Omental fat pad (tissue), 4 donors: Measurements from ENCODE around the gene PARK7. TPM values are rescaled to one million over a fixed set of nuclear protein-coding genes. Genes with fewer than 3 reads are reported as not detected.

ENCODE experiments used
- ATAC-seq: fragments of 150-250 bp; one replicate; pipeline ENCODE4 v1.9.1; 2016; ENCODE audit warnings: mild to moderate bottlenecking, moderate library complexity; ENCODE audit not compliant: low FRiP score
- DNase-seq: peaks from one replicate; pipeline ENCODE4 v3.0.0-alpha.2; 2019; ENCODE audit warnings: low spot score
- total RNA-seq, 4 donors: library from RNA; depleted of rRNA; stranded (reverse); fragments of >200 nt; gene quantifications; one replicate each; pipeline ENCODE4 v1.1.0, GENCODE V29; 2016
- TF ChIP-seq, protein P1 (sequence below), 3 donors: fragments of 450-650 bp; IDR thresholded peaks; one replicate each; pipeline ENCODE4 v1.5.1; 2016 to 2017; ENCODE audit warnings: antibody characterized with exemption in 3 of 3, mild to moderate bottlenecking in 3 of 3, moderate library complexity in 2 of 3

PARK7 gene
- total RNA-seq, 4 donors from 2014 or later: 151 to 260 (median 216) TPM

GRCh38 chr1:8023995-8024313 is 62.4 kb downstream of the PARK7 start:
- DNase-seq (no peak), ATAC-seq (no peak)
- TF ChIP-seq, protein P1, sequence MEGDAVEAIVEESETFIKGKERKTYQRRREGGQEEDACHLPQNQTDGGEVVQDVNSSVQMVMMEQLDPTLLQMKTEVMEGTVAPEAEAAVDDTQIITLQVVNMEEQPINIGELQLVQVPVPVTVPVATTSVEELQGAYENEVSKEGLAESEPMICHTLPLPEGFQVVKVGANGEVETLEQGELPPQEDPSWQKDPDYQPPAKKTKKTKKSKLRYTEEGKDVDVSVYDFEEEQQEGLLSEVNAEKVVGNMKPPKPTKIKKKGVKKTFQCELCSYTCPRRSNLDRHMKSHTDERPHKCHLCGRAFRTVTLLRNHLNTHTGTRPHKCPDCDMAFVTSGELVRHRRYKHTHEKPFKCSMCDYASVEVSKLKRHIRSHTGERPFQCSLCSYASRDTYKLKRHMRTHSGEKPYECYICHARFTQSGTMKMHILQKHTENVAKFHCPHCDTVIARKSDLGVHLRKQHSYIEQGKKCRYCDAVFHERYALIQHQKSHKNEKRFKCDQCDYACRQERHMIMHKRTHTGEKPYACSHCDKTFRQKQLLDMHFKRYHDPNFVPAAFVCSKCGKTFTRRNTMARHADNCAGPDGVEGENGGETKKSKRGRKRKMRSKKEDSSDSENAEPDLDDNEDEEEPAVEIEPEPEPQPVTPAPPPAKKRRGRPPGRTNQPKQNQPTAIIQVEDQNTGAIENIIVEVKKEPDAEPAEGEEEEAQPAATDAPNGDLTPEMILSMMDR (IDR thresholded peaks at IDR 0.05): no peak

- no peak for ATAC-seq
- DNase-seq: no peak
- TF ChIP-seq, protein P1 (IDR thresholded peaks at IDR 0.05): no peak
Observed at GRCh38 chr1:8024329-8024728, 62.8 kb downstream of the PARK7 start.

GRCh38 chr1:8025061-8025670 is 63.7 kb downstream of the PARK7 start:
- DNase-seq: no peak
- TF ChIP-seq, protein P1 (IDR thresholded peaks at IDR 0.05): no peak
- ATAC-seq: no peak

DNA sequence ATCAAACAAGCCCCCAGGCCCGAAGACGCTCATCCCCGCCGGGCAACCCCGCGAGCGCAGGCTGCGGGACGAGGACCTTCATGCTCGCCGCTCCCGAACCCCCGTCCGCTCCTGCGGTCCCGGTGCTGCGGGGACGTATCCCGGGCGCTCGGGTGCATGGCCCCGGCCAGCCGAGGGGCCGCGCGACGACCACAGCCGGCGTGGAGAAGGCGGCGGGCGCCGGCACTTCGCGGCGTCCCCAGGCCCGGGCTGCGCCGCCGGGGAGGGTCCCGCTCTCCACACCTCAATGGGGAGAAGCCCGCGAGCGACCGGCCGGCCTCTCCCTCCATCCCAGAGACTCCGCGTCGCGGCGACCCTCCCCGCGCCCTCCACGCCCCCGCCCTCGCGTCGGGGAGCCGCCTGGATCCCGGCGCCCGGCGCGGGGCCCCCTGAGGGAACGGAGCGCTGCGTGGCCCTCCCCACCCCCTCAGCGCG is 64.2 kb downstream of the PARK7 start:
- no peak for DNase-seq
- TF ChIP-seq, protein P1 (IDR thresholded peaks at IDR 0.05): no peak
- no peak for ATAC-seq

DNA sequence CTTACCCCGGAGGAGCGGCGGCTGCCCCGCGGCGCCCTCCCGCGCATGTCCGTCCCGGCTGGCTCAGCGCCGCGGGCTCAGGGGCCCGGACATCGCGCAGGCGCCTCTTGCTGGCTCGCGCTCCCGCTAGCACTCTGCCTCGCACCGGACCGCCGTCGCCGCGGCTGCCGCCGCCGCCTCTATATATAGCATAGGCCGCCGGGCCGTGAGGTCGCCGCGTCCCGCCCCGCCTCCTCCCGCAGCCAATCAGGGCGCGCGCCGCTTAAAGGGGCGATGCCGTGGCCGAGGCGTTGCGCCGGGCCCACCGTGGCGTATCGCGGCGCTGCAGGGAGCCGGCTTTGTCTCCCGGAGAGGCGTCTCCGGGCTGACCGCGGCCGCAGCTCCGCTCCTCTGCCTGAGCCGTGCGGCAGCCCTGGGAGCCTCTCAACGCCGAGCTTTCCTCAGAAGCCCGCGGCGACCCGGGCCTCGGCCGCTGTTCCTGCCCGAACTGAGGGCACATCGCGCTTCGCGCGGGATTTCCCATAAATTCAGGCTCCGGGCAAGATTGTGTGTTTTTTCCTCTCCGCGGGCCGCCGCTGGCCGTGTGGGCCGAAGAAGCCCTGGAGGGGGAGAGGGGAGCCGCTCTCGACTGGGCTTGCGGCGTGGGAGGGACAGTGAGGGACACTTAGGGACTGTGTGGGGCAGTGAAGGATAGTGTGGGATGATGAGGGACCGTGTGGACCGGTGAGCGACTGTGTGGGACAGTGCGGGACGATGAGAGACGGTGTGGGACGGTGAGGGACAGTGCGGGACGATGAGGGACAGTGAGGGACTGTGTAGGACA is 64.9 kb downstream of the PARK7 start, which contains the start of gene ERRFI1:
Gene ERRFI1 (minus strand): TSS at position 157 of the 823 bp plus-strand sequence. CDS start 10,690 bp downstream, outside the sequence.
- TF ChIP-seq, protein P1 (IDR thresholded peaks at IDR 0.05): no peak
- peak; percentile 87 for DNase-seq
- peak; percentile 79 for ATAC-seq

GRCh38 chr1:8026976-8027747 is 65.7 kb downstream of the PARK7 start:
- ATAC-seq (peak; percentile 6), DNase-seq (no peak)
- TF ChIP-seq, protein P1 (IDR thresholded peaks at IDR 0.05): no peak
